MV-4-11 (cell line): ENCODE results near the gene C9orf152.
A peak's percentile ranks its signal among the peaks of the same experiment; 100 is the strongest.

Experiments used
- DNase-seq: peaks from one replicate; lab custom pipeline; 2025; lab: John Stamatoyannopoulos, UW

C9orf152 gene

GRCh38 chr9:110180511-110181434 is 27.2 kb downstream of the C9orf152 start:
- DNase-seq = peak; percentile 28

GRCh38 chr9:110179734-110180133 is 28.2 kb downstream of the C9orf152 start:
- DNase-seq = peak; percentile 39

GRCh38 chr9:110178281-110178680 is 29.7 kb downstream of the C9orf152 start:
- DNase-seq = no peak

GRCh38 chr9:110175275-110175968 is 32.5 kb downstream of the C9orf152 start:
- no peak for DNase-seq

DNA sequence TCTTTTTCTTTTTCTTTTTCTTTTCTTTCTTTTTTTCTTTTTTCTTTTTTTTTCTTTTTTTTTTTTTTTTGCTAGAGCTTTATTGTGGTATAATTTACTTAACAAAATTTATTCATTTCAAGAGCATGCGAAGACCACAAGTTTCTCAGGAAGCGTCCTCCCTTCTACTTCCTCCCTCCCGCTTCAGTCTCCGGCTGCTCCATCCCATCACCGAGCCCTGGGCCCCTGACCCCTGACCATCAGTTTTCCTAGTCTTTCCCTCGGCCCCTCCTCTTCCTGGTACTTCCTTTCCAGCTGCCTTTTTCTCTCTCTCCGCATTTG is 34.7 kb downstream of the C9orf152 start:
- no peak for DNase-seq

DNA sequence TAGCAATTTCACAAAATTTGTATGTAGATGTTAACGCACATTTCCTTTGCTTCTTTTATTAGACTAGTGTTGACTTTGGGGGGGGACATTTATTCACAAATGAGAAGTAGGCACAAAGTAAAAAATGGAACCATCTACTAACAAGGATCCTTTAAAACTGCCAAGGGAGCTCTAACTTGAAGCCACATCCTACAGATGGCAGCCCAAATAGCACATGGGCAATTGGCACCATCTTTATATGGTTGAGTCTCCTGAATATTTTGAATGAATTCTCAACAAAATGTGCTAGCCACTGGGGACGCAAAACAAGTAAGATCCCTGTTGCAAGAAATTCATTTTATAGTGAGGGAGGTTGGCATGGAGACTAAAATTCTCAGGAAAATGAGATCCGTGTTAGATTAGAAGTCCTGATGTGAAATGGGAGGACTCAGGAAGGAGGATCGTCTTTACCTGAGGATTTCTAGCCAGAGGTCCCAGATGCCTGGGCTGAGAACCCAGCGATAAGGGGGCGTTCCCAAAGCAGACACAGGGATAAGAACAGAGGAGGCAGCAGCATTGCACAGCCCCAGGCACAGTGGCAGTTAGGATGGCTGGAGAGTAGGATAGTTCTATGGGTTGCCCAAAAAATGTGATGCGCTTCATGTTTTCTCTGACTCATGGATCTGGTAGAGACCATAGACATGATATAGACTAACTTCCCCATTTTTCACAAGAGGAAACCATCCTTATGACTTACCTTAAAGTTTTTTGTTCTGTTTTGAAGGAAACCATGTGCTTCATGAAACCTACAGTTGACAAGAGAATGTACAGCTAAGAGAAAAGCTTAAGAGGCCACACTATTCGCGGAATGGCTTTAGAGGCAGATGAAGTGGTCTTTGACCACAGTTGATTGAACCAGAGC is 37.4 kb downstream of the C9orf152 start:
- DNase-seq = peak; percentile 89

DNA sequence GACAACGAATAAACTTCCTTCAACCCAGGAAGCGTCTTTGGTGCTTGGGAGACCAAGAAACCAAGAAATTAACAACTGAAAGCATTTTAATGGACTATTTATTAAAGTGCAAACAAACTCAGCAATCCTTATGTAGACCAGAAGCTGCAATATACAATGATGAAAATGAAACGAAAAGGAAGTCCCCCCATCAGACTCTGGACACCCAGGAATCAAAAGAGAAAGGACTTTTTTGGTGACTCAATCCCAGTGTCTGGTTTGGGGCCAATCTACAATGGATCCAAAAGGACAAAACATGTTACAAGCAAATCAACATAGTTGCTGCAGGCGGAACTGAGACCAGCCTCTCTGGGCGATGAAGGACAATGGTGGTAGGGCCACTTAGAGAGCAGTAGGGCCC is 39.5 kb downstream of the C9orf152 start:
- no peak for DNase-seq

- no peak for DNase-seq
Observed at GRCh38 chr9:110161940-110162339, 46.0 kb downstream of the C9orf152 start.

DNA sequence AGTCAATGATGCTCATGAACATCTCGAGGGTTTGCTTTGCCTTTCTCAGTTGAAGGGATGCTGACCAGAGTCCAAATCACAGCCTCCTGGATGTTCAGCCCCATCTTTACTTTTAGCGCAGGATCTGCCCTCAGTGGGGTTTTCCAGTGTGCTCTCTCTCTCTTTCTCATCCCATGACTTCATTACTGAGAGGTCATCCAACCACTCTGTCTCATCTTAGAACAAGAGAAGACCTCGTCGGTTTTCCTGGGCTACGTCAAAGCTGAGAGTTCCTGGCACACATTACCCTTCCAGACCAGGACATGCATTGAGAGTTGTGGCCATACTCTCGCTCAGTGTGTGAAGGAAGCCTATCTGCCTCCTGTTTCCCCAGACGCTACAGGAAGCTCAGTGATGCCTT is 47.3 kb downstream of the C9orf152 start:
- no peak for DNase-seq

GRCh38 chr9:110160123-110160522 is 47.8 kb downstream of the C9orf152 start:
- DNase-seq = no peak

GRCh38 chr9:110157823-110158664 is 49.9 kb downstream of the C9orf152 start:
- DNase-seq = no peak

DNA sequence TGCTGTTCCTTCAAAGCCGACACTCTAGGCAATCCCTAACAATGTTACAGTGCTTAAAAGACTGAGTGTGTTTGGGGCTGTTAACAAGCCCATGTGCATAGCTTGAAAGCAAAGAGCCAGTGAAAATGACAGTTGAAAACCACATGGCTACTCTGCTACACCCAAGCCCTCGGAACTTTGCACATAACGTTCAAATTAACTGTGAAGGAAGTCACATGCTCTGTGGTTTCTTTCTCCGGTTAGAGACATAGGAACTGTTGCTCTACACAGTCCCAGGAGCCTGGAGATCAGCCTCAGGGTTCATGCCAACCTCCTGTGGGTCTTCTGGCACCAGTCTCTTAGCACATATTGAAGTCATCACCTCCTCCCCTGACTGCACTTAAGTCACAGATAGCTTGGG is 51.1 kb downstream of the C9orf152 start:
- DNase-seq = peak; percentile 98

GRCh38 chr9:110156416-110156815 is 51.5 kb downstream of the C9orf152 start:
- DNase-seq = peak; percentile 69

DNA sequence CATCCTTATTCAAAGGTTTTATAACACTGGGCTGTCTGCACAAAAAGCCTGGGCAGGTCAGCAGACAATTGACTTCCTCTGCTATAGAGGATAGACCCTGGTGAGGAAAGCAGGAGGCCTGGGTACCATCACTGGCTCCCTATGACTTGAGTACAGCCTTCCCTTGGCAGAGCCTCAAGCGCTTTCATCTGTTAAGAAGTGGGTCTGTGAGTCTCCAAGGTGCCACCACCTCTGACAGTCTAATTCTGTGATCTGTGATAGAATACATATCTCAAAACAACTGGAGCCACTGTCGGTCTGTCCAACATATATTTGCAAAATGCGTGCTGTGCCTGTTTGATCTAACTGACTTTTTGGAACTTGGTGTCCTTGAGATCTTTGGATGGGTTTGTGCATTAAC is 52.2 kb downstream of the C9orf152 start:
- DNase-seq = no peak

- peak; percentile 63 for DNase-seq
Observed at GRCh38 chr9:110153431-110153830, 54.5 kb downstream of the C9orf152 start.

DNA sequence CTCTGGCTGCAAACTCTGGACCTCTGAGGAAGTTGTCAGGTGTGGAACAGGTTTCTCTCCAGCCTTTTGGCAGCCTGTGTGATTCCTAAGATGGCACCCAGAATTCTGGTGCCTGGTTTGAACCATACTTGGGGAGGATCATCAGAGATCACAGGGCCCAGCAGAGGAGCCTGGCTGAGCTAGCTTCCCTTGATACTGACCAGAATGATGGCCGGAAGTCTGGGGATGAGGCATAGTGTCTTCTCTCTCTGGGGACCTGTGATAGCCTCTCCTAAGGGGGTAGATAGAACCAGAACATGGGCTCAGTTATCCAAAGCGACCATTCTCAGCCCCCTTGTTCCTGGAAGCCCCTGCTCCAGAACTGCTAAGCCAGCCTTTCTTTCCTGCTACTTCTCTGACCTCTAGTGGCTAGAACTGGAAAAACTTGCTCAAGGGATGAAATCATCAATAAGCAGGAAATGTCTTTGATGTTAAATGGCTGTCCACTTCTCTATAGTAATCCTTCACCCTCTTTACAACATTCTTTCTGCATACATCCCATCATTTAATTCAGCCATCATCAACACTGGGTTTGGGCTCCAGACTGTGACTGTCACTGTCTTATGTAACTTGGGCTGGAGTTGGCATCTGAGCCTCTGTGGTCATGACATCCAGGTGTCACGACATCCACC is 55.1 kb downstream of the C9orf152 start:
- DNase-seq = peak; percentile 68
